Parathyroid adenoma (tissue), 2 donors: ENCODE measurements around the gene CAMK1D.

Experiments used
- H2AFZ ChIP-seq: fragments of 300-600 bp; sonication (generic); one replicate; pipeline ENCODE4 v1.7.0; 2017; ENCODE audit warnings: antibody characterized with exemption, mild to moderate bottlenecking
- H3K27ac ChIP-seq: fragments of 300-600 bp; sonication (generic); one replicate; pipeline ENCODE4 v1.7.0; 2017
- H3K27me3 ChIP-seq: fragments of 300-600 bp; sonication (generic); one replicate; pipeline ENCODE4 v1.7.0; 2017; ENCODE audit warnings: low read length; ENCODE audit not compliant: control insufficient read depth, insufficient read depth
- H3K36me3 ChIP-seq: fragments of 300-600 bp; sonication (generic); one replicate; pipeline ENCODE4 v1.7.0; 2017; ENCODE audit warnings: low read length; ENCODE audit not compliant: control insufficient read depth, insufficient read depth
- H3K4me1 ChIP-seq: fragments of 300-600 bp; sonication (generic); one replicate; pipeline ENCODE4 v1.7.0; 2017; ENCODE audit warnings: control low read depth
- H3K4me2 ChIP-seq: fragments of 300-600 bp; sonication (generic); one replicate; pipeline ENCODE4 v1.7.0; 2017; ENCODE audit warnings: low read length
- H3K4me3 ChIP-seq: fragments of 300-600 bp; sonication (generic); one replicate; pipeline ENCODE4 v1.7.0; 2017; ENCODE audit warnings: low read depth, low read length
- H3K79me2 ChIP-seq: fragments of 300-600 bp; sonication (generic); one replicate; pipeline ENCODE4 v1.7.0; 2017; ENCODE audit warnings: control low read depth
- H3K9ac ChIP-seq: fragments of 300-600 bp; sonication (generic); one replicate; pipeline ENCODE4 v1.7.0; 2017; ENCODE audit warnings: mild to moderate bottlenecking
- H3K9me3 ChIP-seq: fragments of 300-600 bp; sonication (generic); one replicate; pipeline ENCODE4 v1.7.0; 2017; ENCODE audit warnings: low read length; ENCODE audit not compliant: control insufficient read depth
- TF ChIP-seq, protein P1 (sequence below): fragments of 300-600 bp; sonication (generic); IDR thresholded peaks from one replicate; pipeline ENCODE4 v1.7.0; 2017; ENCODE audit warnings: antibody characterized with exemption, mild to moderate bottlenecking
- donor health status: primary hyperparathyroidism.

The CAMK1D gene

GRCh38 chr10:12749760-12750478 lies 400.6 kb downstream of the CAMK1D start:
- TF ChIP-seq, protein P1, sequence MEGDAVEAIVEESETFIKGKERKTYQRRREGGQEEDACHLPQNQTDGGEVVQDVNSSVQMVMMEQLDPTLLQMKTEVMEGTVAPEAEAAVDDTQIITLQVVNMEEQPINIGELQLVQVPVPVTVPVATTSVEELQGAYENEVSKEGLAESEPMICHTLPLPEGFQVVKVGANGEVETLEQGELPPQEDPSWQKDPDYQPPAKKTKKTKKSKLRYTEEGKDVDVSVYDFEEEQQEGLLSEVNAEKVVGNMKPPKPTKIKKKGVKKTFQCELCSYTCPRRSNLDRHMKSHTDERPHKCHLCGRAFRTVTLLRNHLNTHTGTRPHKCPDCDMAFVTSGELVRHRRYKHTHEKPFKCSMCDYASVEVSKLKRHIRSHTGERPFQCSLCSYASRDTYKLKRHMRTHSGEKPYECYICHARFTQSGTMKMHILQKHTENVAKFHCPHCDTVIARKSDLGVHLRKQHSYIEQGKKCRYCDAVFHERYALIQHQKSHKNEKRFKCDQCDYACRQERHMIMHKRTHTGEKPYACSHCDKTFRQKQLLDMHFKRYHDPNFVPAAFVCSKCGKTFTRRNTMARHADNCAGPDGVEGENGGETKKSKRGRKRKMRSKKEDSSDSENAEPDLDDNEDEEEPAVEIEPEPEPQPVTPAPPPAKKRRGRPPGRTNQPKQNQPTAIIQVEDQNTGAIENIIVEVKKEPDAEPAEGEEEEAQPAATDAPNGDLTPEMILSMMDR: no peak
- H3K4me1 ChIP-seq: no peaks in the 10 kb centered on the region
- no peaks in the 10 kb centered on the region for H3K36me3 ChIP-seq
- H3K27me3 ChIP-seq: no peaks in the 10 kb centered on the region
- no peak overlapping the region for H2AFZ ChIP-seq
- H3K27ac ChIP-seq: no peak overlapping the region
- H3K9me3 ChIP-seq: no peaks in the 10 kb centered on the region
- H3K9ac ChIP-seq: no peak overlapping the region
- no peak overlapping the region for H3K4me2 ChIP-seq
- no peak overlapping the region for H3K4me3 ChIP-seq
- no peaks in the 10 kb centered on the region for H3K79me2 ChIP-seq

DNA sequence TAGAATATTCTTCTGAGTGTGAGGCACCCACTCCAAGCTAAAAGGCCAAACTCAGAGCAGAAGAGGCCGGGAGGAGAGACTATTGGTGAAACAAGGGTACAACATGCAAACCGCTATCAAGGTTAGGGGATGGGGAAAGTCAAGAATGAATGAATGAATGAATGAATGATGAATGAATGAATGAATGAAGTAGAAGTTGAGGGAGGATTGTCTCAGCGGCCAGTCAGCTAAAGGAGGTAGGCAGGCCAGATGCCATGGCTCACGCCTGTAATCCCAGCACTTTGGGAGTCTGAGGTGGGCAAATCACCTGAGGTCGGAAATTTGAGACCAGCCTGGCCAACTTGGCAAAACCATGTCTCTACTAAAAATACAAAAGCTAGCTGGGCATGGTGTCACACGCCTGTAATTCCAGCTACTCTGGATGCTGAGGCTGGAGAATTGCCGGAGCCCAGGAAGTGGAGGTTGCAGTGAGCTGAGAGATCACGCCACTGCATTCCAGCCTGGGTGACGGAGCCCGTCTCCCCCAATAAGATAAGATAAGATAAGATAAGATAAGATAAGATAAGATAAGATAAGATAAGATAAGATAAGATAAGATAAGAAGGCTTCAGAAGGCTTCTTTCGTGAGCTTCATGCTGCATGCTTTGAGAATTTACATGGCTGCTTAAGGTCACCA lies 401.3 kb downstream of the CAMK1D start:
- TF ChIP-seq, protein P1: no peak
- no peak overlapping the region for H3K27ac ChIP-seq
- no peaks in the 10 kb centered on the region for H3K27me3 ChIP-seq
- no peaks in the 10 kb centered on the region for H3K79me2 ChIP-seq
- no peak overlapping the region for H3K4me2 ChIP-seq
- no peaks in the 10 kb centered on the region for H3K4me1 ChIP-seq
- H3K9ac ChIP-seq: no peak overlapping the region
- H3K9me3 ChIP-seq: no peaks in the 10 kb centered on the region
- no peak overlapping the region for H3K4me3 ChIP-seq
- no peak overlapping the region for H2AFZ ChIP-seq
- no peaks in the 10 kb centered on the region for H3K36me3 ChIP-seq

DNA sequence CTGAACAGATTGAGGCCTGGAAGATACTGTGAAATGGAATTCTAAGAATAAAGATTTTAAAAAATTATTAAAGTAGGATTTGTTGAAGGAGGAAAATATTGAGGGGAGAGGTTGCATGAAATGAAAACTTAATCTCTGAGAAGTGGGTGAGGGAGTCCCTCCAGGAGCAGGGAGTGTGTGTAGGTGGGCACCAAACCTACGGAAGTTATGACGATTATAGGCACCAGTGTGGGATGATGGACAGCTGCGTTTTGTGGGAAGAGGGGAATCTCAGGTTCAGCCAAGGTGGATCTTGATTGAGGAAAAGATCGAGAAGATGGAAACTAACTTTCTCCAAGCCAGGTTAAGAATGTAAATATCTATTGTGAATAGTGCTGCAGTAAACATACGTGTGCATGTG lies 405.7 kb downstream of the CAMK1D start:
- H3K36me3 ChIP-seq: no peaks in the 10 kb centered on the region
- no peaks in the 10 kb centered on the region for H3K27me3 ChIP-seq
- H3K79me2 ChIP-seq: no peaks in the 10 kb centered on the region
- no peaks in the 10 kb centered on the region for H3K4me1 ChIP-seq
- no peak overlapping the region for H3K27ac ChIP-seq
- H3K4me2 ChIP-seq: no peak overlapping the region
- H2AFZ ChIP-seq: no peak overlapping the region
- no peaks in the 10 kb centered on the region for H3K9me3 ChIP-seq
- no peak overlapping the region for H3K9ac ChIP-seq
- TF ChIP-seq, protein P1: no peak
- no peak overlapping the region for H3K4me3 ChIP-seq

DNA sequence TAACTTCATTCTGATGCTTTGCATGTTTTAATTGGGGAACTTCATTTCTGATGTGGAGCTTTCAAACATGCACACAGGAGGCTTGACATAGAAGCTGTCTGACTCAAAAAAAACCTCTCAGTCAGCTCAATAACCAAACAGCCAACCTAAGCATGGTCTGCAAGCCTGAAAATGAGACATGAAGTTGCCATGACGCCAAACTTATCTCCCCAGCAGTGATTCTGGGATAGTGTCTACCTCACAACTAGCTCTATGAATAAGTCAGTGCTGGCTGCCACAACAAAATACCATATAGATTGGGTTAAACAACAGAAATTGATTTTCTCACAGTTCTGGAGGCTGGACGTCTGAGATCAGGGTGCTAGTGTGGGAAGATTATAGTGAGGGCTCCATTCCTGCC lies 408.0 kb downstream of the CAMK1D start:
- no peak overlapping the region for H3K27ac ChIP-seq
- no peaks in the 10 kb centered on the region for H3K9me3 ChIP-seq
- no peaks in the 10 kb centered on the region for H3K27me3 ChIP-seq
- TF ChIP-seq, protein P1: no peak
- H2AFZ ChIP-seq: no peak overlapping the region
- no peaks in the 10 kb centered on the region for H3K4me1 ChIP-seq
- no peak overlapping the region for H3K9ac ChIP-seq
- H3K4me3 ChIP-seq: no peak overlapping the region
- H3K36me3 ChIP-seq: no peaks in the 10 kb centered on the region
- no peaks in the 10 kb centered on the region for H3K79me2 ChIP-seq
- no peak overlapping the region for H3K4me2 ChIP-seq
